Epithelial cell of proximal tubule (primary cell): ENCODE data around the gene DGKE. TPM values are rescaled to one million over a fixed set of nuclear protein-coding genes. Genes with fewer than 3 reads are reported as not detected.

ENCODE experiments used
- DNase-seq: peaks from one replicate; pipeline ENCODE4 v3.0.0-alpha.2; 2011; ENCODE audit warnings: low read depth
- H3K4me3 ChIP-seq: 2 replicates; pipeline ENCODE4 v1.5.1; 2011; ENCODE audit warnings: low read depth, mild to moderate bottlenecking, low read length
- CTCF ChIP-seq: conservative IDR thresholded peaks from 2 replicates; pipeline ENCODE4 v1.5.1; 2012; ENCODE audit warnings: low read depth, mild to moderate bottlenecking, low read length
- total RNA-seq: library from RNA; depleted of rRNA; stranded (reverse); fragments of >200 nt; gene quantifications from 2 replicates; pipeline ENCODE4 v1.2.3, GENCODE V29; 2015

DGKE gene
- total RNA-seq, 1 donor from 2014 or later = 3.3 TPM

- no peak overlapping the region for H3K4me3 ChIP-seq
- no peak for TF ChIP-seq CTCF
- no peak for DNase-seq
Observed at GRCh38 chr17:56820207-56820606, 13.7 kb upstream of the DGKE start.

- DNase-seq = no peak
- no peak for TF ChIP-seq CTCF
- no peak overlapping the region for H3K4me3 ChIP-seq
Observed at GRCh38 chr17:56821847-56822534, 12.0 kb upstream of the DGKE start.

GRCh38 chr17:56822725-56823124 is 11.2 kb upstream of the DGKE start:
- H3K4me3 ChIP-seq = no peak overlapping the region
- TF ChIP-seq CTCF = no peak
- DNase-seq = no peak

- no peak for TF ChIP-seq CTCF
- H3K4me3 ChIP-seq = no peak overlapping the region
- DNase-seq = no peak
Observed at GRCh38 chr17:56823848-56824247, 10.1 kb upstream of the DGKE start.

- no peak overlapping the region for H3K4me3 ChIP-seq
- DNase-seq = peak; percentile 42
Observed at GRCh38 chr17:56824503-56824902, 9.4 kb upstream of the DGKE start.

GRCh38 chr17:56826611-56827414 is 7.1 kb upstream of the DGKE start:
- no peak for TF ChIP-seq CTCF
- no peak for DNase-seq
- no peak overlapping the region for H3K4me3 ChIP-seq

More at GRCh38 chr17:56824503-56824902, 9.4 kb upstream of the DGKE start:
- no peak for TF ChIP-seq CTCF
